Ovary (tissue), 9 donors: ENCODE measurements around the gene CASP14. TPM values are rescaled to one million over a fixed set of nuclear protein-coding genes. Genes with fewer than 3 reads are reported as not detected.

Experiments
- DNase-seq, 5 donors: peaks; one replicate each; pipeline ENCODE4 v3.0.0-alpha.2; 2019 to 2020
- H3K27ac ChIP-seq, 2 donors: fragments of 200-600 bp; one replicate each; pipeline versions ENCODE4 v1.5.1 to v1.8.0; 2019 to 2022
- H3K27me3 ChIP-seq: fragments of 200-600 bp; one replicate; pipeline ENCODE4 v1.8.0; 2022
- H3K36me3 ChIP-seq: fragments of 200-600 bp; sonication (generic); one replicate; pipeline ENCODE4 v1.5.1; 2019
- H3K4me1 ChIP-seq: one replicate; pipeline ENCODE4 v1.8.1; 2013; ENCODE audit warnings: mild to moderate bottlenecking, moderate library complexity; ENCODE audit not compliant: insufficient read depth
- H3K4me3 ChIP-seq: fragments of 200-600 bp; sonication (generic); one replicate; pipeline ENCODE4 v1.5.1; 2017
- H3K9me3 ChIP-seq, 2 donors: fragments of 200-600 bp in 1 of 2; sonication (generic) in 1 of 2; one replicate each; pipeline versions ENCODE4 v1.5.1 to v1.8.1; 2013 to 2019; ENCODE audit warnings: mild to moderate bottlenecking in 1 of 2, moderate library complexity in 1 of 2
- CTCF ChIP-seq, 3 donors: fragments of 450-650 bp in 2 of 3; fragments of 200-600 bp in 1 of 3; IDR thresholded peaks; one replicate each; pipeline versions ENCODE4 v1.5.1 to v1.8.0; 2016 to 2022; ENCODE audit warnings: antibody characterized with exemption in 3 of 3, mild to moderate bottlenecking in 1 of 3
- EP300 ChIP-seq: sonication (generic); formaldehyde crosslinking; IDR thresholded peaks from one replicate; pipeline ENCODE4 v1.6.1; 2017; ENCODE audit warnings: antibody characterized with exemption
- POLR2A ChIP-seq: fragments of 450-650 bp; IDR thresholded peaks from one replicate; pipeline ENCODE4 v1.6.1; 2017; ENCODE audit warnings: antibody characterized with exemption, mild to moderate bottlenecking, moderate library complexity
- whole genome bisulfite sequencing, 3 donors: extraction: QIAGEN DNeasy Blood & Tissue Kit in 1 of 3; methylation state at CpG; one replicate each; pipeline versions ENCODE4 v1.1.5 to v1.1.7; 2013 to 2017; 5-methylcytosine and 5-hydroxymethylcytosine counted together
- intact Hi-C, 4 donors: fragments of 100-400 bp; cut with DNase I; formaldehyde crosslinking; loops; one replicate each; pipeline versions ENCODE4 v1.11.0 to v1.15.1; 2022 to 2023
- polyA plus RNA-seq, 2 donors: library from polyadenylated mRNA; stranded (reverse); fragments of 200-250 nt in 1 of 2; fragments of 350-450 nt in 1 of 2; fragmentation: Illumina TruSeq in 1 of 2; extraction: RNeasy Lipid Tissue Mini Kit (QIAGEN cat#74804) in 1 of 2; gene quantifications; one replicate each; pipeline ENCODE4 v1.2.3, GENCODE V29; 2013 to 2014
- total RNA-seq, 7 donors: library from RNA; depleted of rRNA in 2 of 7; stranded (reverse); fragments of >200 nt in 2 of 7; fragmentation: NEBNext Ultra II Directional in 3 of 7; extraction: Animal tissue kit (Norgen Biotek cat#: 25700) in 3 of 7; gene quantifications; one replicate each; pipeline versions ENCODE4 v1.1.0 to v1.2.4, GENCODE V29; 2016 to 2023
- donor health status: DM: no; HTN: no; CAD: no; lungs with moderate emphysema.
- donor health status: DM: no; HTN: no; CAD: no.
- donor health status: Bipolar disorder and iron deficiency.
- donor health status: DM: yes; HTN: yes; CAD: no.
- donor health status: DM: no; HTN: no; CAD: no.
- donor health status: DM: yes; HTN: yes; CAD: no.

CASP14 gene
- total and polyA plus RNA-seq, 9 donors: not detected

GRCh38 chr19:15028490-15028889 lies 20.8 kb upstream of the CASP14 start:
- DNase-seq: no peak
- WGBS, 3 donors: 59 to 68% (median 64%) methylated on average over 5 of the region's 5 CpGs
- TF ChIP-seq POLR2A (no peak), EP300 (no peak), CTCF (IDR thresholded peaks at IDR 0.05) (no peak)
- Histone ChIP-seq H3K27me3 (no peaks in the 10 kb centered on the region), H3K4me3 (no peak overlapping the region), H3K27ac (no peak overlapping the region), H3K9me3 (no peaks in the 10 kb centered on the region), H3K4me1 (no peaks in the 10 kb centered on the region), H3K36me3 (no peaks in the 10 kb centered on the region)
- intact Hi-C loops: no loop called here

GRCh38 chr19:15031675-15032074 lies 17.6 kb upstream of the CASP14 start:
- Histone ChIP-seq H3K4me1 (no peaks in the 10 kb centered on the region), H3K4me3 (no peak overlapping the region), H3K36me3 (no peaks in the 10 kb centered on the region), H3K27ac (no peak overlapping the region), H3K27me3 (no peaks in the 10 kb centered on the region), H3K9me3 (no peaks in the 10 kb centered on the region)
- WGBS, 3 donors: 61 to 76% (median 66%) methylated on average over 1 of the region's 1 CpG
- DNase-seq: no peak
- TF ChIP-seq EP300 (no peak), POLR2A (no peak), CTCF (IDR thresholded peaks at IDR 0.05) (no peak)
- intact Hi-C loops: no loop called here

- H3K27ac ChIP-seq: no peak overlapping the region
- H3K27me3 ChIP-seq: no peaks in the 10 kb centered on the region
- no peaks in the 10 kb centered on the region for H3K4me1 ChIP-seq
- 26 to 38% (median 33%) methylated on average over 1 of the region's 1 CpG for WGBS, 3 donors
- no peak overlapping the region for H3K4me3 ChIP-seq
- intact Hi-C loops: no loop called here
- no peaks in the 10 kb centered on the region for H3K9me3 ChIP-seq
- no peaks in the 10 kb centered on the region for H3K36me3 ChIP-seq
- TF ChIP-seq POLR2A: no peak
- TF ChIP-seq CTCF (IDR thresholded peaks at IDR 0.05): no peak
- no peak for TF ChIP-seq EP300
- DNase-seq: no peak
Observed at GRCh38 chr19:15035795-15036311, 13.4 kb upstream of the CASP14 start.

GRCh38 chr19:15037586-15037985 lies 11.7 kb upstream of the CASP14 start:
- no peak for DNase-seq
- no peaks in the 10 kb centered on the region for H3K9me3 ChIP-seq
- H3K27me3 ChIP-seq: no peaks in the 10 kb centered on the region
- 37 to 42% (median 40%) methylated on average over 4 of the region's 4 CpGs for WGBS, 3 donors
- no peaks in the 10 kb centered on the region for H3K36me3 ChIP-seq
- TF ChIP-seq POLR2A: no peak
- no peak for TF ChIP-seq EP300
- no peak for TF ChIP-seq CTCF (IDR thresholded peaks at IDR 0.05)
- intact Hi-C loops: no loop called here
- H3K4me3 ChIP-seq: no peak overlapping the region
- H3K4me1 ChIP-seq: no peaks in the 10 kb centered on the region
- no peak overlapping the region for H3K27ac ChIP-seq
